GM23248 (cell line): ENCODE results near the gene SPAG9.

Experiments used
- EZH2 ChIP-seq: fragments of 200-600 bp; sonication (generic); IDR thresholded peaks from 2 replicates; pipeline ENCODE4 v1.6.1; 2018; ENCODE audit warnings: antibody characterized with exemption, mild to moderate bottlenecking; ENCODE audit not compliant: insufficient read depth, poor library complexity, severe bottlenecking
- EZH2phosphoT487 ChIP-seq: fragments of 200-600 bp; sonication (generic); IDR thresholded peaks from 2 replicates; pipeline ENCODE4 v1.6.1; 2018; ENCODE audit warnings: antibody characterized with exemption, moderate library complexity, mild to moderate bottlenecking, low read depth; ENCODE audit not compliant: insufficient read depth

DNA sequence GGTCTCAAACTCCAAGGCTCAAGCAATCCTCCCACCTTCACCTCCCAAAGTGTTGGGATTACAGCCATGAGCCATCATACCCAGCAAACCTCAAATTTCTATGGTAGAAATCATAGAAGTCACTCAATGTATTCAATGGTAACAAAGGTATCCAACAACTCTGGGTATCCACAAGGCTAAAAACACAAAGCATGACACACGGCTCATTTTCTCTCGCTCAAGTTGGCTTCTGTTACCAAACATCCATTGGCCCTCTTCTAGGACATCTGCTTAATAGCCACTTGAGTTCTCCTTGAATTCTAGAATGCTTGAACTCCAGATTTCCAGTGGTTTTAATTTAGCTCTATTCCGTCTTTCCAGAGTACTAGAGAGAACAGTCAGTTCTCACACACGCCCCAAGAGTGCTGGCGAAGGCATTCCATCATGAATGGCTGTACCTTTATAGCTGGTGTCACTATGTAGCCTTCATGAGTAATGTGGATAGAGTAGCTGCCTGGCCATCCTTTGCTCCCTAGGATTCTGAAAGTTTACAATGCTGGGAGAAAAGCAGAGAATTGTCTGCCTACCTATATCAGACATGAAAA is 42.6 kb downstream of the SPAG9 start:
- TF ChIP-seq EZH2 (no peak), EZH2phosphoT487 (no peak)
